HS-27A (cell line): ENCODE results near the gene BRI3.

Source experiments
- DNase-seq: peaks from one replicate; pipeline ENCODE4 v3.0.0-alpha.2; 2012; ENCODE audit warnings: low read depth, missing footprints

The BRI3 gene

GRCh38 chr7:98287486-98287959, 6.0 kb downstream of the BRI3 start:
- no peak for DNase-seq

- DNase-seq = no peak
These were observed 6.8 kb downstream of the BRI3 start for GRCh38 chr7:98288064-98288823.

DNA sequence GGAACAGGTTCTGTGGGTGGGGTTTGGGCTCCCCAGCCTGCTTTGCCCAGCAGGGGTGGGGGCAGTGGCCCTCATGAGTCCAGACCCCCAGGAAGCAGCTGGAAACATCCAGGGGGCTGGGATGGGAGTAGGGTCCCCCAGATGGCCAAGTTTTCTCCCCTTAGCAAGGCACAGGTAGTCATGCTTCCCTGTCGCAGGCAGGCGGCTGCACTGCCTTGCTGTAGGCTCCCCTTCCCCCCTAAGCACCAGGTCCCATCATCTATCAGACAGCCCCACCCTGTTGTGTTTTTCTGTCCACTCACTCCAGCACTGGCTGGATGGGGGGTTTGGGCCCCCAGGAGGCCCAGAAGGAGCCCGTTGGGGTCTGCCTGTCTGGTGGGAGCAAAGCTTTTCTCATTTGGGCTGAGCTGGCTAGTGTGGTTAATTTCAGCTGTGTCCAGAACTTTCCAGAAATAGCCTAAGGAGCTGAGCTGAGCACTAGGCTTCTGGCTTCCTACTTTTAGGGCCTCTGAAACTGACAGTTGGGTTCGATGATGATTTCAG, 7.9 kb downstream of the BRI3 start:
- no peak for DNase-seq

- DNase-seq = no peak
These were observed 10.2 kb downstream of the BRI3 start for GRCh38 chr7:98291717-98292116.

GRCh38 chr7:98293265-98293664, 11.8 kb downstream of the BRI3 start:
- DNase-seq = no peak

DNA sequence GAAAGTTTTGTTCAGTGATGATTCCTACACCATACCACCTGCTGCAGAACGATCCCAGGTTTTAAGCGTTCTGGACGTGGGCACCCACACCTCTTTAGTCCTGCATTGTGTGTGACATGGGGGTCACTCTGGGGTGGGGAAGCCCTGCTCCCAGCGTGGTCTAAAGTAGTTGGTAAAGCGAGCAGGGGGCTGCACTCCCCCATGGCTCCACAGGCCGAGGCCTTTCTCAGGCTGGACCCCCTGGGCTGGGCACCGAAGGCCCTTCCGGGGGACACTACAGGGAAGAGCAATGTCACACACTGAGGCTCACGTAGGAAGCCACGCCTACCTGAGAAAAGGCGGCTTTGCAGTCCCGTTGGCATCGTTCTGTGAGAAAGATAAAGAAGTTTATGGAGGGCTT, 12.3 kb downstream of the BRI3 start:
- DNase-seq = no peak

DNA sequence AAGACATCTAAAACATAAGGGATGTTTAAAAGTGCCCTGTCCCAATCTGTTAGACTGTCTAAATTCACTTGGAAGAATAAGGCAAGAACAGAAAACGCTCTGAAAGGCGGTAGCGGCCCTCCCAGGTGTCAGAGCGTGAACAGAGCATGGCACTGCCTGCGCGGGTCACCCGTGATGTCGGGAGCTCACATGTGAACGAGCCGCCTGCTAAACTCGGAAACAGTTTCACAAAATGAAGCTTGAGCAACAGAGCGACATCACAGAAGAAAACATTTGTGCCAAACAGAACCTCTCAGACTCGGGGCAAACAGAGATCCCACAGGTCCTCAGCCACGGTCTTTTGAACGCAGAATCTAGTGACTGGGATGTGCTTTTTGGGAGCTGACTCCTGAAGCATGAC, 12.8 kb downstream of the BRI3 start:
- no peak for DNase-seq

- DNase-seq = no peak
These were observed 13.4 kb downstream of the BRI3 start for GRCh38 chr7:98294798-98295382.

DNA sequence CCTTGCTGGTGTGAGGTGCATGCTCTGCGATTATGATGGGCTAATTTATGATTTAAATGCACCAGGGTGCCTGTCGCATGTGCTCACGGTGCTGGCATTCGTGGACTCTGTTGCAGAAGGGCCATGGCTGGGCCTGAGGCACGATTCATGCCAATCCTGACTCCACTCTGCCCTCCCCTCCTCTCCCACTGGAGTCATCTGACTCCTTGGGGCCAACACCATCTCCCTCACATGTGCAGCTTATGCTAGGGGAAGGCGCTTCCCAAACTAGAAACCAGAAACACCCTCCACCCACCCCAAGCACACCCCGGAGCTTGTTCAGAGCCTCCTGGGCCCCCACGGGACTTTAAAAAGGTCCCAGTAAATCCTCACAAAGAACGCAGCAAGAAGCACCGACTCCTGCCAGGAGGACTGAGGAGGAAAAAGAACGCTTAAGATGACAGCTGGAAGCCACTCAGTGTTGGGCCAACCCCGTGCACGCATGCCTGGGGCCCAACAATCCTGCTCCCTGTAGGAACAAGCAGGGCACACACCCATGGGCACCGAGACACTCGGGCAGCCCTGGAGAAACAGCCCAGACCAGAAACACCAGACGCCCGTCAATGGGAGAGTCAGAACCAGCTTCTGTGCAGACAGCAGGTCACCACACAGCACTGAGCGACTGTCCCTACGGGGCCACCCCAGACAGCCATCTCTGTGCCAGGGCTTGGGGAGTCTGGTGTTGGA, 14.1 kb downstream of the BRI3 start:
- DNase-seq = no peak

GRCh38 chr7:98296833-98297232, 15.3 kb downstream of the BRI3 start:
- DNase-seq = no peak

GRCh38 chr7:98297626-98298286, 16.3 kb downstream of the BRI3 start:
- no peak for DNase-seq

GRCh38 chr7:98300595-98301372, 19.3 kb downstream of the BRI3 start:
- no peak for DNase-seq

DNA sequence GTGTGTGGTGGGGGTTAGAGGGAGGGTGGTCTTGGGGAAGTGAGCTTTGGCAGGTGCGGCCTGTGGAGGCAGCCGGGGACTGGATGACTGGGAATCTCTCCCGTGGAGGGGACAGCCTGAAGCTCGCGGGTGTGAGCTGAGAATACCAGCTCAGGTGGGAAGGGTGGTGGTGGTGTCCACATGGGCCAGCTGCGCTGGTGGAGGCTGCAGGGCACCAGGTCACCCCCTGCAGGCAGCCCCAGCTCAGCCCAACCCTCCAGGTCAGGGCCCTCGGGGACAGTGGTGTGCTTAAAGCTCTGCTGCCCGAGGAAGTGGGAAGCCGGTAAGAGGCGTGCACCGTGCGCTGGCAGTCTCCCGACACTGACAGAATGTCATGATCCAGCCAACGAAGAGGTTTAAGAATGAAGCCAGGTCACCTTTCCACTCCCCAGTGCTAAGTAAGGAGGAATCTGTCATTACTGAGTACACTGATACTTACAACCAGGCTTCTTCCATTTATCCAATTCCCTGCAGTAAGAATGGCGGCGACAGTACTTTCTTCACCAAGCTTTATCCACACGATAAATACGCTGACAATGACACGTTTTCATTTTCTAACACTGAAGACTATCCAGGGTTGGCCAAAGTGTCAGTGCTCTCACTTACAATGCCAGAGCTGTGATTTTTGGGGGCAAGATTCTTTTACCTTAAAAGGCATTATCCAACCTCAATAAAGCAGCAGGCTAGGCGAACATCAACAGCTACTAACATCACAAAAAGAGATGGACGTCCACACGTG, 20.4 kb downstream of the BRI3 start:
- no peak for DNase-seq

DNA sequence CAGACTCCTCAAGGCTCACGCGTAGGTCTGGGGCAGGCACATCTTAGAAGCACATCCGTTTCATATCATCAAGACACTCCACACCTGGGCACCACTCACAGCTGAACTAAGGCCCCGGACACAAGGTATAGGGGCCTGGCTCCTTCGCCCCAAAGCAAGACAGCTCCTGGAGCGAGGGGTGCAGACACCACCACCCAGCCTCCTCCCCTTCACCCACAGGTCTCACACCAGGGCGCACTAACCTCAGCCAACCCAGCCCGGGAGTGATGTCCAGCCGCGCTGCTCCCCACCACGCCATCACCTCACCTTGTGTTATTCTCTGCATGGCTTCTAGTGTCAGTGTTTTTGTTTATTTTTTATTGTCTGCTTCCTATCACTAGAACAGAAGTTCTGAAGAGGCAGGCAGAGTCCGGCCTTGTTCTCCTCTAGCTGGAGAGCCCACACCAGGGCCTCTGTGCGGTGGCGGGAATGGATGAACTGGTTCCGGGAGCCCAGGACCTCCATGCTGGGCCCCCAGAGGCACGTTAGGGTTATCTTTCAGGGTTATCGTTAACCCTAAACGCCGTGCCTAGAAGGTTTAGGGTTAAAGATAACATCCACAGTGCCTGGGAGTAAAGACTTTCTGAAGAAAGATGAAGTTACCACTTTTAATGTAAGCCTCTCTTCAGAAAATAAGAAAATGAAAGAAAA, 21.8 kb downstream of the BRI3 start:
- no peak for DNase-seq

DNA sequence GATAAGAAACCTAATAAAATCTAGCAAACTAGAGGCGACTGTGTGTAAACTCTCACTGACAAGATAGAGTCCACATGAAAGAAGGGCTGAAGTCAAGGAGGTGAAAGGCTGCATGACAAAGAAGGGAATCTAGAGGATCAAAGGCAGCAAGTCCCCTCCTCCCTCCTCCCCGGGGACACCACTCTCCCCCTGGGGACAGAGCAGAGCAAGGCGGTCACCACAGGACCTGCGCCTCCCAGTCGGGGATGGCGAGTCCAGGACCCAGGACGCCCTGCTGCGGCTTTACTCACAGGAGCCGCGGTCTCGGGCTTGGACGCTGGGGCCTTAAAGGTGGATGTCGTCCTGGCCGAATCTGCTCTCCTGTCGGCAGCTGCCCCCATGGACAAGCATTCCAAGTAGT, 22.4 kb downstream of the BRI3 start:
- no peak for DNase-seq

DNA sequence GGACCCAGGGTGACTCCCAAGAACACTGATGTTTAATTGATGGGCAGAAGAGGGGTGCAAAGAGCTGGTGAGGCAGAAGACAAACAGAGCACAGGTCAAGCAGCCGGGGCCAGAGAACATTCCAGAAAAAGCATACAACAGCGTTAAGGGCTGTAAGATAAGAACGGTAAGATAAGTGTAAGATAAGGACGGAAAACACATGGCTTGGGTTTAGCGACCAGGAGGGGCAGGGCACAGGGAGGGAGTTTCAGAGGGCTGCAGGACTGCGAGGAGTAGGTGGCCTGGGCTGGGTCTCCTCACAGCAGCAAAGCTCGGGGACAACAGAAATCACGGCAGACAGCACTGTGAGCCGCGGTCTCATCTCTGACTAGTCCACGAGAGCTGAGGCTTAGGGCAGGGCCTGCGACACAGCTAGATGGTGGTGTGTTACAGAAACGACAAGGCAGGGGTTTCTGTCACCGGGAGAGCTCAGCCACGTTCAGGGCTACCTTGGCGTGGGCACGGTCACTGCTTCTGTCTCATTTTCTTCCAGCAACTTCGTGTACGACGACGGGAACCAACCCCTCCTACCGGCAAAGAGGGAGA, 24.6 kb downstream of the BRI3 start:
- no peak for DNase-seq

DNA sequence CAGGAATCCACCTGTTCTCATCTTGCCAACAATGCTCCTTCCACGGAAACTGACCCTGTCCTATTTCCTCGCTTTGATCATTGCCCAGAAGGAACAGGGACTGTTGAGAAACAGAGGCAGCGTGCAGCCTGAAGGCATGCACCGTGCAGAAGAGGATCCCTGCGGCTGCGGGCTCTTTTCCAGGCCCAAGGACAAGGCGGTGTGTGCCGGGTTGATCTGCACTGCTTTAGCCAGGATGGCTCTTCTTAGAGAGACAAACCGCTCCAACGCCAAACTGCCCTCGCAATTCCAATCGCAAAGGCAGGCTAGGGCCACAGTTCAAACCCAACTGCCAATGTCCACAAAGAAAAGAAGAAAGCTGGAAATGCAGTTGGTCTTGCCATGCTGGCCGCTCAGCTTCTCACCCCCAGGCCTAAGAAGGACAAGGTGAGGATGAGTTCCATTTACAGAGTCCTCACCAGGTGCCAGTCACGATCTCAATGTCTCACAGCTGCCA, 26.5 kb downstream of the BRI3 start:
- DNase-seq = no peak

DNA sequence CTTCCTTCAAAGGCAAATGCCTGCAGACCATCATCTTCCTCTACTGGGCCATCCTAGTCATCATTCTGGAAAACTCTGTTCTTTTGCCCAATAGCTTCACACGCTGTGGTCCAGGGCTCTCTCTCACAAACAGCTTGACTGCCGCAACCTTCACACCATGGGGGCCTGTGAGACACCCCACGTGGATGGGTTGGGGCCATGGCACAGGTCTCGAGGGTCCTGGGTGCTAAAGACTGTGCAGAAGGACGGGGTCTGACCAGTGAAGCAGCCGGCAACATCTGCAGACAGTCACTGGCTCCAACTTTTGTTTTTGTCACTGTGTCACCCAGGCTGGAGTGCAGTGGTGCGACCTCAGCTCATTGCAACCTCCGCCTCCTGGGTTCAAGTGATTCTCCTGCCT, 28.1 kb downstream of the BRI3 start:
- DNase-seq = no peak

GRCh38 chr7:98312201-98312600, 30.7 kb downstream of the BRI3 start:
- no peak for DNase-seq

DNA sequence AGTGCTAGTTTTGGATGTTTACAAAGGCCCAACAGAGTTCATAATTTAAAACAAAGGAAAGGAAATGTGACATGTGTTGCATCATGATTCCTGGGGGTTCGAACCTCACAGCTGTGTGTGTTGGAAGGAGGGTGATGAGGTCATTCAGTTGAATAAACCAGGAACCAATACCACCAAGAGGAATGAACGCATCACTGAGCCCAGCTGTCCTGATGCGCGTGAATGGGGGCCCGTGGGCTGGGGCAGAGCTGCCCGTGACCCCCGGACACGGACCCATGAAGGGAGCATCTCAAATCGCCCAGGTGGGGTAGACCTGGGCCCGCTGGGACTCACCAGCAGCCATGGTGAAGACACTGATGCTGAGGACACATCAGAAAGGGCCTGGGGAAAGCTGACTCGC, 33.0 kb downstream of the BRI3 start:
- DNase-seq = no peak
